Measurements from ENCODE around the gene VPS13D. TPM values are rescaled to one million over a fixed set of nuclear protein-coding genes. Genes with fewer than 3 reads are reported as not detected.

VPS13D gene
- total RNA-seq, 1 donor from 2014 or later, result 88.9 TPM

DNA sequence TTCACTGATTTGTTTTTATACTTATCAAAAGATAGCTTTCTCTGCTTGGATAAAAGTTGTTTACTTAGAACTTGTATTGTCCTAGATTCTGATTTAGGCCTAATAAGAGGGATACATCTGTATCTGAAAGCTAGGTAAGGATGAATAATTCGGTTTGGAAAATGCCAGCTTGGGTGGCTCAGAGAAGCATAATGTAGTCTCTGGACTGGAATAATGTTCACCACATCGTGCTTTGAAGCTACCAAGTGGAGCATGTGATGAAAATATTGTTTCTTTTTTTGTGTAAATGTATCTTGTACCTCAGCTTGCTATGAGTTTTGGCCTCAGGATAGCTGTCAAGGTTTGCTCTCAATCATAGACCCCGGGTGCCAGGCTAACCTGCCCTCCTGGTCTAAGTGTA, 49.2 kb downstream of the VPS13D start:
- no peak for TF ChIP-seq POLR2AphosphoS5 (IDR thresholded peaks at IDR 0.05; ENCODE audit: insufficient read depth in 1 of 2, low read depth in 1 of 2)
- TF ChIP-seq POLR2A (IDR thresholded peaks at IDR 0.05), result no peak
- TF ChIP-seq, protein P1, sequence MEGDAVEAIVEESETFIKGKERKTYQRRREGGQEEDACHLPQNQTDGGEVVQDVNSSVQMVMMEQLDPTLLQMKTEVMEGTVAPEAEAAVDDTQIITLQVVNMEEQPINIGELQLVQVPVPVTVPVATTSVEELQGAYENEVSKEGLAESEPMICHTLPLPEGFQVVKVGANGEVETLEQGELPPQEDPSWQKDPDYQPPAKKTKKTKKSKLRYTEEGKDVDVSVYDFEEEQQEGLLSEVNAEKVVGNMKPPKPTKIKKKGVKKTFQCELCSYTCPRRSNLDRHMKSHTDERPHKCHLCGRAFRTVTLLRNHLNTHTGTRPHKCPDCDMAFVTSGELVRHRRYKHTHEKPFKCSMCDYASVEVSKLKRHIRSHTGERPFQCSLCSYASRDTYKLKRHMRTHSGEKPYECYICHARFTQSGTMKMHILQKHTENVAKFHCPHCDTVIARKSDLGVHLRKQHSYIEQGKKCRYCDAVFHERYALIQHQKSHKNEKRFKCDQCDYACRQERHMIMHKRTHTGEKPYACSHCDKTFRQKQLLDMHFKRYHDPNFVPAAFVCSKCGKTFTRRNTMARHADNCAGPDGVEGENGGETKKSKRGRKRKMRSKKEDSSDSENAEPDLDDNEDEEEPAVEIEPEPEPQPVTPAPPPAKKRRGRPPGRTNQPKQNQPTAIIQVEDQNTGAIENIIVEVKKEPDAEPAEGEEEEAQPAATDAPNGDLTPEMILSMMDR (IDR thresholded peaks at IDR 0.05), result no peak
- Histone ChIP-seq H3K9me3 (no peaks in the 10 kb centered on the region), H3K4me1 (no peaks in the 10 kb centered on the region), H3K4me3 (no peak overlapping the region), H3K27me3 (no peaks in the 10 kb centered on the region), H3K27ac (no peak overlapping the region), H3K36me3 (peaks cover 0 to 67% of the 10 kb centered on the region in 2 donors)
- no peak for DNase-seq (ENCODE audit: extremely low spot score in 2 of 2)
- intact Hi-C loops (cut with DNase I), result no loop called here

DNA sequence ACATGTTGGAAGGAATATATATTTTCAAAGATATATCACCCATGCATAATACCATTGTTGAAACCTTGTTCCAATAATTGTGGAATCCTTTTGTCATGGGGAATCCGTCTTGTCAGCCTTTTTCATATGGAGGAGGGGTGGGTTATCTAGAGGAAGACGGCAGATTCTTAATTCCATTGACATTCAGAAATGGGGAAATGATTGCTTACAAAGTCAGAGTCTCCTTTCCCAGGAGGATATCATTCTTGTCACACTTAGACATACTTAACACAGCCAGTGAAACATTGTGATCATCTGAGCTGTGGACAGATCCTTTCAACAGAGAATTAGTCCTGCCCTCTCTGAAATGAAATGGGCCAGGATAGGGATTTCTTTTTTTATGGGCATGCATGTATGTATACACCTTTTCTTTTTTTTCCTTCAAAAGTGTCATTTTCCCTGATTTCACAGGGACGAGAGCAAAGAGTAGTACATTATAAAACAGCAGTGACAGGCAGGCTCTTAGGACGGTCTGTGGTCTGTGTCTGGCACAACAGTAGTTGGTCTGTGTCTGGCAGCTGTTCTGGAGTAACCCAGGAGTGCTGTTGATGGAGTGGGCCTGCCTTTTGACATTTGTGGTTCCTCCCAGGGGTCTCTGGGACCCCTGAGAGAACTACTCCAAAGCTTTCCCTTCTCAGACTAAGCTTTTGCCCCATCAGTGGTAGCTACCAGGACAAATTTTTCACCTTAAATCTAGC, 50.1 kb downstream of the VPS13D start:
- Histone ChIP-seq H3K27me3 (no peaks in the 10 kb centered on the region), H3K36me3 (peaks cover 0 to 58% of the 10 kb centered on the region in 2 donors), H3K9me3 (no peaks in the 10 kb centered on the region), H3K4me3 (no peak overlapping the region), H3K4me1 (no peaks in the 10 kb centered on the region), H3K27ac (no peak overlapping the region)
- TF ChIP-seq POLR2AphosphoS5 (IDR thresholded peaks at IDR 0.05; ENCODE audit: insufficient read depth in 1 of 2, low read depth in 1 of 2), result no peak
- no peak for TF ChIP-seq POLR2A (IDR thresholded peaks at IDR 0.05)
- TF ChIP-seq, protein P1 (IDR thresholded peaks at IDR 0.05), result no peak
- intact Hi-C loops (cut with DNase I), result no loop called here
- no peak for DNase-seq (ENCODE audit: extremely low spot score in 2 of 2)

DNA sequence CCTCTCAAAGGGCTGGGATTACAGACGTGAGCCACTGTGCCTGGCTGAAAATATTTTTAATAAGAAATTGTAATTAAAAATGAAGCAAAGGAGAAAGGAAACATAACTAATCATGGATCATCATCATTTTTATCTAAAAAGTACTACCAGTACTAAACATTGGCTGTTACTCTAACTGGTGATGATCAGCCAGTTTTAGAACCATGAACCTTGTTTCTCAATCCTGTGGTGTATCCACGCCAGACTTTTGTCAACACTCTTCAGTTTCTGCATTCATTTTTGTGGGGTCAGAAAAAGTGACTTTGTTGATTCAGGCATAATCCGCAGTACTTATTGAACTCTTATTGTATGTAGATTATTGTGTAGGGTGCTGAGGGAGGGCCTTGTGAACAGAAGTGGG, 52.3 kb downstream of the VPS13D start:
- TF ChIP-seq POLR2A (IDR thresholded peaks at IDR 0.05) (no peak), POLR2AphosphoS5 (IDR thresholded peaks at IDR 0.05; ENCODE audit: insufficient read depth in 1 of 2, low read depth in 1 of 2) (no peak)
- TF ChIP-seq, protein P1 (IDR thresholded peaks at IDR 0.05), result no peak
- H3K4me1 ChIP-seq, result no peaks in the 10 kb centered on the region
- no peak overlapping the region for H3K4me3 ChIP-seq
- H3K9me3 ChIP-seq, result no peaks in the 10 kb centered on the region
- H3K27ac ChIP-seq, result no peak overlapping the region
- DNase-seq (ENCODE audit: extremely low spot score in 2 of 2), result no peak
- no peaks in the 10 kb centered on the region for H3K27me3 ChIP-seq
- intact Hi-C loops (cut with DNase I), result no loop called here
- H3K36me3 ChIP-seq, result peaks cover 0 to 45% of the 10 kb centered on the region in 2 donors

DNA sequence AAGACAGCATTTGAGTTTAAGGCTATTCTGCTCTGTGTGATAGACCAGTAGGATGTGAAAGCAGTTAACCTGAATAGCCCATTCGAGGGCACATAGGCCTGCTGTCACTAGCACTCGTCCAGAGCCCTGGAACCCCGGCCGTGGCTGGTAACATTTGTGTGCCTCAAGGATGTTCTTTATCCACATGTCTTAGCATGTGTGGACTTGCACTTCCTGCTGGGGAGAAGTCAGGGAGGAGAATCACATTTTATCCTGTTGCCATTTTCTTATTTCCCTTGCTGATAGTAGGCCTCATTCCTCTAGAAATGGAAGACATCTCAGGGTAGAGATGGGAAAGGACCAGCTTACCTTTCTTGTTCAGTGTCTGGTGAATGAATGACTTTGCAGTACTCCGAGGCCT, 54.7 kb downstream of the VPS13D start:
- Histone ChIP-seq H3K27me3 (no peaks in the 10 kb centered on the region), H3K27ac (no peak overlapping the region), H3K9me3 (no peaks in the 10 kb centered on the region), H3K36me3 (peaks cover 0 to 37% of the 10 kb centered on the region in 2 donors), H3K4me1 (no peaks in the 10 kb centered on the region), H3K4me3 (no peak overlapping the region)
- TF ChIP-seq POLR2AphosphoS5 (IDR thresholded peaks at IDR 0.05; ENCODE audit: insufficient read depth in 1 of 2, low read depth in 1 of 2) (no peak), POLR2A (IDR thresholded peaks at IDR 0.05) (no peak)
- TF ChIP-seq, protein P1 (IDR thresholded peaks at IDR 0.05), result no peak
- no peak for DNase-seq (ENCODE audit: extremely low spot score in 2 of 2)
- intact Hi-C loops (cut with DNase I), result no loop called here

DNA sequence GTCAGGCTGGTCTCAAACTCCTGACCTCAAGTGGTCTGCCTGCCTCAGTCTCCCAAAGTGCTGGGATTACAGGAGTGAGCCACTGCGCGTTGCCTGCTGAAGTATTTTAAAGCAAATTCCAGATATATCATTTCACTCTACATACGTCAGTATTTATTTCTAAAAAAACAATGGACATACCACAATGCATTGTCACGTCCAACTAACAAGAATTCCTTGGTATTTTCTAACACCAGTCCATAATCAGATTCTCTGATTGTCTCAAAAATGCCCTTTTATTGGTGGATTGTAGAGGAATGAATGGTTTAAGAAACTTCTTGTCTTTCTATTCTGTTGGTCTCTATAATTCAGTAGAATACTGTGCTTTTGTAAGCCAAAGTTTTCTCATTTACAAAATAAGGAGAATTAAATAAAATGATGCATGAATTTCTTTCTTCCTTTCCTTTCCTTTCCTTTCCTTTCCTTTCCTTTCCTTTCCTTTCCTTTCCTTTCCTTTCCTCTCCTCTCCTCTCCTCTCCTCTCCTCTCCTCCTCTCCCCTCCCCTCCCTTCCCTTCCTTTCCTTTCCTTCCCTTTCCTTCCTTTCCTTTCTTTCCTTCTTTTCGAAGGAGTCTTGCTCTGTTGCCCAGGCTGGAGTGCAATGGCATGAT, 55.8 kb downstream of the VPS13D start:
- H3K4me1 ChIP-seq, result no peaks in the 10 kb centered on the region
- DNase-seq (ENCODE audit: extremely low spot score in 2 of 2), result no peak
- no peak overlapping the region for H3K27ac ChIP-seq
- H3K4me3 ChIP-seq, result no peak overlapping the region
- H3K27me3 ChIP-seq, result no peaks in the 10 kb centered on the region
- TF ChIP-seq POLR2A (IDR thresholded peaks at IDR 0.05), result no peak
- H3K36me3 ChIP-seq, result peaks cover 0 to 38% of the 10 kb centered on the region in 2 donors
- no peaks in the 10 kb centered on the region for H3K9me3 ChIP-seq
- intact Hi-C loops (cut with DNase I), result no loop called here

Measured in vagina (tissue), 2 donors.